Measurements from ENCODE around the gene COLEC11.

Gene COLEC11

GRCh38 chr2:3678212-3678611 is 83.3 kb downstream of the COLEC11 start:
- DNase-seq = no peak

GRCh38 chr2:3679180-3679579 is 84.3 kb downstream of the COLEC11 start:
- DNase-seq = no peak

GRCh38 chr2:3679616-3680393 is 84.9 kb downstream of the COLEC11 start:
- no peak for DNase-seq

GRCh38 chr2:3680548-3681345 is 85.8 kb downstream of the COLEC11 start:
- DNase-seq = no peak

GRCh38 chr2:3681625-3682024 is 86.7 kb downstream of the COLEC11 start:
- no peak for DNase-seq

GRCh38 chr2:3682811-3683210 is 87.9 kb downstream of the COLEC11 start:
- no peak for DNase-seq

- DNase-seq = no peak
Observed at GRCh38 chr2:3683748-3684454, 89.0 kb downstream of the COLEC11 start.

GRCh38 chr2:3689998-3690748 is 95.3 kb downstream of the COLEC11 start:
- DNase-seq = no peak

- DNase-seq = no peak
Observed at GRCh38 chr2:3692375-3692774, 97.5 kb downstream of the COLEC11 start.
